Activated CD8-positive, alpha-beta memory T cell treated with anti-CD3 and anti-CD28 coated beads, Interleukin-2, amount 50 U/mL, for 4 hours (primary cell): ENCODE data around the gene TFB2M.
"Not testable (repeated sequence)": the region's sequence is repeated elsewhere in the genome, so short reads cannot be mapped to it uniquely, and the experiment has no call there.

ENCODE experiments used
- DNase-seq: peaks from one replicate; pipeline ENCODE4 v3.0.0-alpha.2; 2020

The TFB2M gene, protein sequence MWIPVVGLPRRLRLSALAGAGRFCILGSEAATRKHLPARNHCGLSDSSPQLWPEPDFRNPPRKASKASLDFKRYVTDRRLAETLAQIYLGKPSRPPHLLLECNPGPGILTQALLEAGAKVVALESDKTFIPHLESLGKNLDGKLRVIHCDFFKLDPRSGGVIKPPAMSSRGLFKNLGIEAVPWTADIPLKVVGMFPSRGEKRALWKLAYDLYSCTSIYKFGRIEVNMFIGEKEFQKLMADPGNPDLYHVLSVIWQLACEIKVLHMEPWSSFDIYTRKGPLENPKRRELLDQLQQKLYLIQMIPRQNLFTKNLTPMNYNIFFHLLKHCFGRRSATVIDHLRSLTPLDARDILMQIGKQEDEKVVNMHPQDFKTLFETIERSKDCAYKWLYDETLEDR

DNA sequence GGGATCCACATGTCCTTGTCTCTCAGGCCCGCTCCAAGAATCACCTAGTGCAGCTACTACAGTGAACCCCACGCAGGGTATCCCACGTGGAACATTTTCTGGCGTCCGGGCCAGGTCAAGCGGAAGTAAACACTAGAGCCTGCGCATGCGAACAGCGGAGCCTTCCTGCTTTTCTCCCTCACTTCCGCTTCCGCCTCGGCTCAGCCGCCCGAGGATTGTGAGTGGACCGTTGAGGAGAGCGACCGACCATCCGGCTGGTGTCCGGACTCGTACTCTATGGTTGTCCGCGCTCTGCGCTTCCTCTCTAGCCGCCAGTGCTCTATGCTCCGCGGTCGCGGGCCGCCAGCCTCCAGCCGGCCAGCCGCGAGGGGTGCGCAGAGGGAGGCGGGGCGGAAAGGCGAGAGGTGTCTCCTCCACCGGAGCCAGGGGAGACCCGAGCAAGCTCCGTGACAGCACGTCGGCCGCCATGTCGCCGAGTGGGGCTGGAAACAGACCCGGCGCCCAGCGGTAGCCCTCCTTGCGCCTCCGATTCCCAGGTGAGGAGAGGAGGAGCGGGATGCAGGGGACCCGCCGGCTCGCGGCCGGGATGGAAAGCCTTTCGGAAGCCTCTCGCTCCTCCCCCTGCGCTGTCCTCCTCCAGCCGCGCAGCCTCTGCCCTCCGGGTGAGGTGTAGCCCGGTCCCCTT lies at the start of gene TFB2M, which contains the start of gene CNST:
TSS of gene TFB2M (minus strand) at position 134 of the 685 bp plus-strand sequence. CDS start at position 11, 123 bp downstream.
TSS of gene CNST (plus strand) at position 329 of the 685 bp plus-strand sequence. CDS start 25,107 bp downstream, outside the sequence.
- peak; percentile 88 for DNase-seq

- DNase-seq = no peak
Measured at GRCh38 chr1:246613096-246613758, 47.2 kb upstream of the TFB2M start.

DNA sequence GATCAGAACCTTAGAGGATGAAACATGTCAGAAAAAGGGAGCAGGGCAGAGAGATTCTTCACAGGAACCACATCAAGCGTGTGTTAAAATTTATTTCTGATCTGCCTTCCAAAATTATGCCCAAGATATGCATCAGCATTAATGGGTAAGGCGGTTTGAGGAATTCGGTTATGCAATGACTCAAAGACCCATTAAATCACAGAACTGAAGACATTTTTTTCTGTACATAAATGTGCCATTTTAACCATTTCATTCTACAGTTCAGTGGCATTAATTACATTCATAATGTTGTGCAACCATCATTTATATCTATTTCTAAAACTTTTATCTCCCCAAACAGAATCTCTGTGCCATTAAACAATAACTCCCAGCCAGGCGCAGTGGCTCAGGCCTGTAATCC lies 43.6 kb upstream of the TFB2M start:
- DNase-seq = no peak

DNA sequence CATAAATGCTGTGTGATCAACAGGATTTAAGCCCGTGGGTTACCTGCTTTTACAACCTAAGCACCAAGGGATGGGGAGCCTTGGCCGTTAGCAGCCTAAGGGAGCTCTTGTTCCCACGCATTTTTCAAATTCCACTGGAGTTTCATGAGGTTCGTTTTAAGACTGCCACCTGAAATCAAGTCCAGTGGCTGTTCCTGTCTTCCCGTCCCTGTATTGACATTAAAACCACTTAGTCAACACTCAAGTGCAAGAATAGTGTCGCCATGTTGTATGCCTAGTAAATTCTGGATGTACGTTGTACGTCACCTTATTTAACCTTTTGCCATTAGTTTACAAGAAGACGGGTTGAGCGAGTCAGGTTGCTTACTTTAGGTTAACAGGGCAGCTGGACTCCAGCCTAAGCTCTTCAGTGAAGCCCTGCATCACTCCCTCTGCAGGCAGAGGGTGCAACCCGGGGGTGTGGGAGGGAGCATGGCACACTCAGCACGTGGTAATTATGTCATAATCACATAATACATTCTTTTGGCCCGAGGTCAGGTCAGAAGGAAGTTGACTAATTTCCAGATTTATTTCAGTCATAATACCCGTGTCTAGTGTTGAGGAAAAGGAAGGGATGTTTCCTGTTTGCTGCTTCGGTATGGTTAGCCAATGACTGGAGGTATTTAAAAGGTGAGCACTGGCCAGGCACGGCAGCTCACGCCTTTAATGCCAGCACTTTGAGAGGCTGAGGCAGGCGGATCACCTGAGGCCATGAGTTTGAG lies 42.7 kb upstream of the TFB2M start:
- DNase-seq = peak; percentile 26

- no peak for DNase-seq
Measured at GRCh38 chr1:246607462-246607861, 41.4 kb upstream of the TFB2M start.

DNA sequence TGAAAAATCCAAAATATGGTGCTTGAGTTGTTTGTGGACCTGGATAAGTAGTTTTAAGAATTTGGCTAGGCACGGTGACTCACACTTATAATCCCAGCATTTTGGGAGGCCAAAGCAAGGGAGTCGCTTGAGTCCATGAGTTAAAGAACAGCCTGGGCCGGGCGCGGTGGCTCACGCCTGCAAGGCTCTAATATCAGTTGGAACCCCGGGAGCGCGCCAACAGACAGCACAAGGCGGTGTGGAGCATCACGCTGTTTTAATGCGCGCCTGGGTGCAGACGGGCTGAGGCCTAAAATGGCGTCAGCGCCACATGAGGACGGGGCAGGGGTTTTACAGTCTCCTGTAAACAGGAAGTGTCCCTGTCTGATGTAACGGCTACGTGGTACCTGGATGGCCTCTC lies 39.2 kb upstream of the TFB2M start:
- not testable (repeated sequence) for DNase-seq

- no peak for DNase-seq
Measured at GRCh38 chr1:246602194-246602593, 36.1 kb upstream of the TFB2M start.

- DNase-seq = no peak
Measured at GRCh38 chr1:246600579-246600978, 34.5 kb upstream of the TFB2M start.

DNA sequence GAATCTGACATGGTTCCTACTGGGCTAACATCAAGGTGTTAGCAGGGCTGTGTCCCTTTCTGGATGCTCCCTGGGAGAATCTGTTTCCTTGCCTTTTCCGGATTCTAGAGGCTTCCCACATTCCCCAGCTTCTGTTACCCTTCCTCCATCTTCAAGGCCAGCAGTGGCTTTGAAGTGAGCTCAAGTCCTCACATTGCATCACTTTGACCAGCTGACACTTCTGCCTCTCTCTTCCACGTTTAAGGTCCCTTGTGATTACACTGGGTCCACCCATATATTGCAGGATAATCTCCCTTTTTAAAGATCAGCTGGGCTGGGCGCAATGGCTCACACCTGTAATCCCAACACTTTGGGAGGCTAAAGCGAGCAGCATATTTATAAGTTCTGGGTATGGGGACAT lies 33.3 kb upstream of the TFB2M start:
- no peak for DNase-seq

GRCh38 chr1:246597971-246598370 lies 31.9 kb upstream of the TFB2M start:
- DNase-seq = no peak

DNA sequence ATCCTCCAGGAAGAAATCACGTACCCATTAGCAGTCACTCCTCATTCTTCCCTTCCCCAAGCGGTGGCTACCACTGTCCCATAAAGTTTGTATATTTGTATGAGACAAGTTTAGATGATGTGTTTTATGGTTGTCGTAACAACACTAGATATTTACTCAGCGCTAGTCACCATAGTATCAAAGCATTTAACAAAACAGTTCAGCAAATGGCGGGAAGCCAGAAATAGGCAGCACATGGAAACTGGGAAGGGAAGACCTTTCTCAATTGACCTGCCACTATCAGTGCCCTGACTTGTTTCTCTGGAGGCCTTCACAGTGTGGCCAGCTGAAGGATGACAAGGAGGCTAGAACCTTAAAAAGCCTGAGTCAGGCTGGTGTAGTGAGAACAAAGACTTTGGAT lies 31.3 kb upstream of the TFB2M start:
- no peak for DNase-seq

DNA sequence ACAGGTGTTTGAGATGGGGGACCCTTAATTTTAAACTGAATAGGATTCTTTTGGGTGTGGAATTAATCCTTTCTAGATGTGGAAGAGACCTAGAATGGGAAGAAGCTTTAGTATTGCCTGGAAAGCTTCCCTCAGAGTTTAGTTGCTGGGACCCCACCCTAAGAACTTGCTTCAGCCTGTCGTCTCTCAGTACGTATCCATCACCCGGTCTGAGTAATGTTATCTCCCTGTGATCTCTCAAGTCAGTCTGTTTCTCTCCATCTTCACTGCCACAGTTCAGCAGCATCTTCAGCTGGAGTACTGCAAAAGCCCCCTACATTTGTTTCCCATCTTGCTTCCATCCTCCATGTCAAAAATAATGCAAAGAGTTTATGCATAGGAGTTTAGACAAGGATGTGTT lies 29.1 kb upstream of the TFB2M start:
- no peak for DNase-seq

DNA sequence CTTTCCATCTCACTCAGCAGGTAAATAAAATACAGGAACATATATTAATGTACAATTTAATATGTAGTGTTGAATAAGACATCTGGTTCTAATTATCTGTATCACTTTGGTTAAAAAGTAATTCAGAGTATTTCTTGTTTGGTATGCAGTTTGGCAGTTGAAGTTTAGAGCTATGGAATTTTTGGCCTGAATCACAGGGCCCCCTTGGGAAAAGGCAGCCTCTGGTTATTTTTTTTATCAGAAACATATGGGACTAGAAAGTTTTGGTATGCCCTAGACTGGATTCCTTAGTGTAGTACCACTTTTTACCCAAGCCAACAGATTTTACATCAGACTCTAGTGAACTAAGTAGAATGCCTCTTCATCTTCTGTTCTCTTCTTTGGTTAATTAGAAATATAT lies 26.6 kb upstream of the TFB2M start:
- DNase-seq = no peak

DNA sequence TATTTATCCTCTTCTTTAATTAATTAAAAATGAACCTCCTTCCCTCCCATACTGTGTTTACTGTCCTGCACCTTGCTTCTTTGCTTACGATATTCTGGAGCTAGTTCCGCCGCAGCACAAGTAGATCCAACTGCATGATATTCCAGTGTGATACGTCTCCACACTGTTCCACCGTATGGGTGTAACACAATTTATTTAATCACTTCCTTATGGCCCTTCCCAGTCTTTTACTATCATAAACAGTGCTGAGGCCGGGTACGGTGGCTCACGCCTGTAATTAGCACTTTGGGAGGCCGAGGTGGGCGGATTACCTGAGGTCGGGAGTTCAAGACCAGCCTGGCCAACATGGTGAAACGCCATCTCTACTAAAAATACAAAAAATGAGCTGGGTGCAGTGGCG lies 25.9 kb upstream of the TFB2M start:
- no peak for DNase-seq

- no peak for DNase-seq
Measured at GRCh38 chr1:246591504-246591903, 25.4 kb upstream of the TFB2M start.

GRCh38 chr1:246591047-246591446 lies 25.0 kb upstream of the TFB2M start:
- DNase-seq = no peak

- DNase-seq = not testable (repeated sequence)
Measured at GRCh38 chr1:246589919-246590318, 23.9 kb upstream of the TFB2M start.

- DNase-seq = no peak
Measured at GRCh38 chr1:246588159-246588721, 22.2 kb upstream of the TFB2M start.

GRCh38 chr1:246587606-246588005 lies 21.5 kb upstream of the TFB2M start:
- DNase-seq = no peak

- DNase-seq = no peak
Measured at GRCh38 chr1:246587032-246587431, 21.0 kb upstream of the TFB2M start.

- DNase-seq = no peak
Measured at GRCh38 chr1:246583448-246584185, 17.6 kb upstream of the TFB2M start.

- no peak for DNase-seq
Measured at GRCh38 chr1:246583056-246583440, 17.0 kb upstream of the TFB2M start.
